ENCODE results near the gene DCC.

DNA sequence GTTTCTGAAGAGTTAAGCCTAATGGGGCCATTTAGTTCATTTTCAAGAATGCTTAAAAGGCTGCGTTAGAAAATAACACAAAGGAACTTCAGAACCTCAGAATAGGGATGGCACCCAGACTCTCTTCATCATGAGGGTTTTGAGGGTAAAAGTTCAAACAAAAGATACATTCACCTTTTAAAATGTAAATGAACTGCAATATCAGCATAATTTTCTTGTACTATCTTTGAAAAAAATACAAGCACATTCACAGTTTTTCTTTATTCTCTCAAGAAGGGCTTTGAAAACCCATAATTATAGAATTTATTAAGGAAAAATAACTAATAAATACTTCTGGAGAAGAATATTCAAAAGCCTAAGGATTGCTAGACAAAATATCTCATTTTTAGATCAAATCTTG, 791.0 kb downstream of the DCC start:
- TF ChIP-seq GATA2 (IDR thresholded peaks at IDR 0.05; ENCODE audit: low read depth, low read length) (no peak), GATA3 (IDR thresholded peaks at IDR 0.05; ENCODE audit: low read depth, low read length) (no peak)
